Activated naive CD4-positive, alpha-beta T cell treated with anti-CD3 and anti-CD28 coated beads for 36 hours (primary cell): ENCODE measurements around the gene RBM27. TPM values are rescaled to one million over a fixed set of nuclear protein-coding genes. Genes with fewer than 3 reads are reported as not detected.
A peak's percentile ranks its signal among the peaks of the same experiment; 100 is the strongest.
"Not testable (repeated sequence)": the region's sequence is repeated elsewhere in the genome, so short reads cannot be mapped to it uniquely, and the experiment has no call there.

ENCODE experiments used
- CTCF ChIA-PET: fragments of 350-600 bp; sonication (Branson Sonifier 250); formaldehyde crosslinking; loops from one replicate; lab custom pipeline; 2021; ENCODE audit warnings: antibody characterized with exemption; lab: Charles Lee
- DNase-seq: peaks from one replicate; pipeline ENCODE4 v3.0.0-alpha.2; 2020
- H3K27ac Mint-ChIP-seq: one replicate; pipeline ENCODE4 v1.8.0; 2021; ENCODE audit warnings: mild to moderate bottlenecking, mixed read lengths
- H3K27me3 Mint-ChIP-seq: one replicate; pipeline ENCODE4 v1.8.0; 2021; ENCODE audit warnings: low read depth, mixed read lengths
- H3K36me3 Mint-ChIP-seq: one replicate; pipeline ENCODE4 v1.8.0; 2021; ENCODE audit warnings: low read depth, mixed read lengths
- H3K4me1 Mint-ChIP-seq: one replicate; pipeline ENCODE4 v1.8.0; 2021; ENCODE audit warnings: low read depth, mixed read lengths
- H3K4me3 Mint-ChIP-seq: one replicate; pipeline ENCODE4 v1.8.0; 2021; ENCODE audit warnings: mild to moderate bottlenecking, moderate library complexity, mixed read lengths
- H3K9me3 Mint-ChIP-seq: one replicate; pipeline ENCODE4 v1.8.0; 2021; ENCODE audit warnings: mixed read lengths
- intact Hi-C: fragments of 100-400 bp; cut with micrococcal nuclease; formaldehyde crosslinking; loops from one replicate; pipeline ENCODE4 v1.15.1; 2023
- total RNA-seq, 2 experiments: library from RNA; stranded (reverse); gene quantifications; one replicate each; pipeline ENCODE4 v1.2.3, GENCODE V29; 2021

Gene RBM27
- total RNA-seq, 2 experiments from 2014 or later = 14.8 to 18.3 TPM

DNA sequence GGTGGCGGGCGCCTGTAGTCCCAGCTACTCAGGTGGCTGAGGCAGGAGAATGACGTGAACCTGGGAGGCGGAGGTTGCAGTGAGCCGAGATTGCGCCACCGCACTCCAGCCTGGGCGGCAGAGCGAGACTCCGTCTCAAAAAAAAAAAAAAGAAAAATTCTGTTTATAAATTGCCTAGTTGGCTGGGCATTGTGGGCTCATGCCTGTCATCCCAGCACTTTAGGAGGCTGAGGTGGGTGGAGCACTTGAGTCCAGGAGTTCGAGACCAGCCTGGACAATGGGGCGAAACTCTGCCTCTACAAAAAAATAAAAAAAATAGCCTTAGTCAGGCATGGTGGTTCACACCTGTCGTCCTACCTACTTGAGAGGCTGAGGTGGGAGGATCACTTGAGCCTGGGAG is 7.4 kb downstream of the RBM27 start:
- intact Hi-C loops, H3K36me3 Mint-ChIP-seq, DNase-seq, H3K9me3 Mint-ChIP-seq, H3K4me3 Mint-ChIP-seq, H3K27ac Mint-ChIP-seq, H3K27me3 Mint-ChIP-seq: not testable (repeated sequence)
- H3K4me1 Mint-ChIP-seq = peaks cover 47% of the 10 kb centered on the region
- CTCF ChIA-PET = interaction anchor here (0.7 kb wide), 1 partner anchor 75 kb away, joined by 3 read pairs; no protein-coding TSS in a partner anchor

DNA sequence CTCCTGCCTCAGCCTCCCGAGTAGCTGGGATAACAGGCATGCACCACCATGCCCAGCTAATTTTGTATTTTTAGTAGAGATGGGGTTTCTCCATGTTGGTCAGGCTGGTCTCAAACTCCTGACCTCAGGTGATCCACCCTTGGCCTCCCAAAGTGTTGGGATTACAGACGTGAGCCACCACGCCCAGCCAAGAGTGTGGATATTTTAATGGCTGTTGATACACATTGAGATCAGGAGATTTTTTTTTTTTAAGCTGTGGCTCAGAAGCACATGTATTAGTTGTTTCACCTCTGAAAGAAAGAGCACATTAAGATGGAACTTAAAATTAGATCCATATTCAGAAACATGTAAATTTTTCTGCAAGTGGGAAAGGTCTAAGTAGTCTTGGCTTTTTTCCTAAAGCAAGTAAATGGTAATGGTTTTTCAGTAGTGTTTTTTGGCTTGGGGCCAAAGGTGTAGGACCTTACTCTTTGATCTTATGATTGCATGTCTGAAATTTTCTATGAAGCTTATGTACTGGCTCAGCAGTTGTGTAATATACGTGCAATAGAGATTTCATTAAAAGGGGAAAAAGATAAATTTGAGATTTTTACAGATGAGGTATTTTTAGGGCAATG is 9.9 kb downstream of the RBM27 start:
- CTCF ChIA-PET = interaction anchor here (0.7 kb wide), 1 partner anchor 125 kb away, joined by 3 read pairs; the partner anchor contains the start of gene POU4F3
- peaks cover 8% of the 10 kb centered on the region for H3K36me3 Mint-ChIP-seq
- intact Hi-C loops = no loop called here

DNA sequence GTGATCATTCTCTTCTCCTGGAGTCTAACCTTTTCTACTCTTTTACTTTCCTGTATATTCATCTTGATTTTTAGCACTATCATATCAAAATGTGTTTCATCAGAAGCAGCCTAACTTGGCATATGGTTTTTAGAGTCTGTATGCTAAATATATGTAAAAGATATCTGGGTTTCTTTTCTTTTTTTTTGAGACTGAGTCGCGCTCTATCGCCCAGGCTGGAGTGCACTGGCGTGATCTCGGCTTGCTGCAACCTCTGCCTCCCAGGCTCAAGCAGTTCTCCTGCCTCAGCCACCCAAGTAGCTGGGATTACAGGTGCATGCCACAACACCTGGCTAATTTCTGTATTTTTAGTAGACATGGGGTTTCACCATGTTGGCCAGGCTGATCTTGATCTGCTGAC is 11.5 kb downstream of the RBM27 start:
- H3K9me3 Mint-ChIP-seq, DNase-seq, CTCF ChIA-PET, intact Hi-C loops, H3K27ac Mint-ChIP-seq, H3K27me3 Mint-ChIP-seq, H3K4me3 Mint-ChIP-seq: not testable (repeated sequence)
- H3K4me1 Mint-ChIP-seq = peaks cover 41% of the 10 kb centered on the region
- peaks cover 11% of the 10 kb centered on the region for H3K36me3 Mint-ChIP-seq

More for the DNA sequence above, 9.9 kb downstream of the RBM27 start:
- H3K9me3 Mint-ChIP-seq = no peaks in the 10 kb centered on the region
- peaks cover 49% of the 10 kb centered on the region for H3K4me1 Mint-ChIP-seq
- no peak overlapping the region for H3K27ac Mint-ChIP-seq
- H3K27me3 Mint-ChIP-seq = no peaks in the 10 kb centered on the region
- no peak overlapping the region for H3K4me3 Mint-ChIP-seq
- DNase-seq = no peak

DNA sequence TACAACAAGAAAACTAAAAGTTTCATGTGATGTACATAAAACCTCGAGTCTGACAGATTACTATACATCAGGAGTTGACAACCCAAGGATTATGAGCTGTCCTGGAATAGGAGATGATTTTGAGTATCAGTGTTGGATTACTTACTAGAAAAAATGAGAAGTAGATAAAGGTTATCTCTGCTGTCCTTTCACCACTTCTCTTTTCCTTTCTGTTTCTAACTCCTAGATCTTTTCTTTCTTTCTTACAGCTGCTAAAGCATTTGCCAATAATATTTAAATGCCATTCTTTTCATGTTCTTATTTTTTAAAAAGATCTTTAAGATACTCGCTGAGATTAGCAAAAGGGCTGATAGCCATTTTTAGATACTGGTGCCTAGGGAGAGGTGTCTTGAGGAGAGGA is 14.8 kb downstream of the RBM27 start:
- no peak overlapping the region for H3K4me3 Mint-ChIP-seq
- H3K27ac Mint-ChIP-seq = no peak overlapping the region
- no peak for DNase-seq
- intact Hi-C loops = no loop called here
- peaks cover 9% of the 10 kb centered on the region for H3K36me3 Mint-ChIP-seq
- H3K4me1 Mint-ChIP-seq = peaks cover 31% of the 10 kb centered on the region
- CTCF ChIA-PET = no interaction called here
- no peaks in the 10 kb centered on the region for H3K27me3 Mint-ChIP-seq
- H3K9me3 Mint-ChIP-seq = no peaks in the 10 kb centered on the region

DNA sequence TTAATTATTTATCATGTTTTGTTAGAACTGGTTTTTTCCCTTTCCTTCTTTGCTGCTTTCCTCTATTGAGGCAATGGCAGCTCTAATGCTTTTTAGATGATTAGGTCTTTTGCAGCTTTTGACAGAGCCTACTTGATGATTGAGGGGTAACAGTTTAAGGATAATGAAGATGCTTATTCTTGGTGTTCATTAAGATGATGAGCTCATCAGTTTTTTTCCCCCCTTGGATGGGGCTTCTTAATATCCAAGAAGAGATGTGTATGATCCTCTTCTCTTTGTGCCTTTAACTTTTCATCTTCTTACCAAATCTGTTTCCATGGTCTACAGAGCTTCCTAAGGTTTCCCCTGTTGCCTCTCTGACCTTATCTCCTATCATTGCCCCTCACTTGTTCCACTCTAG is 15.8 kb downstream of the RBM27 start:
- Mint-ChIP-seq H3K9me3 (no peaks in the 10 kb centered on the region), H3K4me1 (peaks cover 25% of the 10 kb centered on the region), H3K27me3 (no peaks in the 10 kb centered on the region), H3K27ac (no peak overlapping the region), H3K36me3 (peaks cover 12% of the 10 kb centered on the region), H3K4me3 (no peak overlapping the region)
- no peak for DNase-seq
- intact Hi-C loops = no loop called here
- CTCF ChIA-PET = no interaction called here

DNA sequence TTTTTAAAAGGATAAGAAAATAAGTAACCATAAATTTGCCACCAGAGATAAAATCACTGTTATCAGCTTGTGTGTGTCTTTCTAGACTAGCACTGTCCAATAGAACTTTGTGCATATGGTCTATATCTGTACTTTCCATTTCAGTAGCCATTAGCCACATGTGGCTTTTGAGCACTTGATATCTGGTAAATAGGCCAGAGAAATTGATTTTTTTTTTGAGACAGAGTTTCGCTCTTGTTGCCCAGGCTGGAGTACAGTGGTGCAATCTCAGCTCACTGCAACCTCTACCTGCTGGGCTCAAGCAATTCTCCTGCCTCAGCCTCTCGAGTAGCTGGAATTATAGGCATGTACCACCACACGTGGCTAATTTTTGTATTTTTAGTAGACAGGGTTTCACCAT is 17.8 kb downstream of the RBM27 start:
- peaks cover 15% of the 10 kb centered on the region for H3K4me1 Mint-ChIP-seq
- peaks cover 14% of the 10 kb centered on the region for H3K36me3 Mint-ChIP-seq
- H3K27ac Mint-ChIP-seq = no peak overlapping the region
- no peak overlapping the region for H3K4me3 Mint-ChIP-seq
- intact Hi-C loops = loop anchor here (5.0 kb wide), 1 partner anchor 49 kb away; no protein-coding TSS in a partner anchor
- H3K27me3 Mint-ChIP-seq = no peaks in the 10 kb centered on the region
- no peaks in the 10 kb centered on the region for H3K9me3 Mint-ChIP-seq
- DNase-seq = no peak
- CTCF ChIA-PET = no interaction called here

DNA sequence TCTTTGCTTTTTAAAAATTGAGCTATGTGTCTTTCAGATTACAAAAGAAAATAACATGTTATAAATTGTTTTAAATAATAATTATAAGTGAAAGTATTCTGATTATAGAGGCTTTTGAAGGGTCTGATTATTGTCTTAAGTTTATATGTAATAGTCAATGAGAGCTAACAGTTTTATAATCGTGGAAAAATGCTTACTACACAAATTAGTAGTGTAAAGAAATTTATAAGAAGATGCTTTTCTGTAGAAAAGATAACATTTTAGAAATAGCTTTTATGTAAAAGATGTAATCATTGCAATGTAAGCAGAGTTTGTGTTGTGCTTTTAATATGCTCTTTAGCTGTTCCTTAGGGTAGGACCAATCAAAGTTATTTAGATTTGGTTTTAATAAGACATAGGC is 18.6 kb downstream of the RBM27 start:
- no peak for DNase-seq
- CTCF ChIA-PET = no interaction called here
- Mint-ChIP-seq H3K27ac (no peak overlapping the region), H3K4me1 (peaks cover 12% of the 10 kb centered on the region), H3K36me3 (peaks cover 14% of the 10 kb centered on the region), H3K4me3 (no peak overlapping the region), H3K27me3 (no peaks in the 10 kb centered on the region), H3K9me3 (no peaks in the 10 kb centered on the region)
- intact Hi-C loops = loop anchor here (2.0 to 5.0 kb wide), 2 partner anchors 13 to 50 kb away; no protein-coding TSS in a partner anchor

DNA sequence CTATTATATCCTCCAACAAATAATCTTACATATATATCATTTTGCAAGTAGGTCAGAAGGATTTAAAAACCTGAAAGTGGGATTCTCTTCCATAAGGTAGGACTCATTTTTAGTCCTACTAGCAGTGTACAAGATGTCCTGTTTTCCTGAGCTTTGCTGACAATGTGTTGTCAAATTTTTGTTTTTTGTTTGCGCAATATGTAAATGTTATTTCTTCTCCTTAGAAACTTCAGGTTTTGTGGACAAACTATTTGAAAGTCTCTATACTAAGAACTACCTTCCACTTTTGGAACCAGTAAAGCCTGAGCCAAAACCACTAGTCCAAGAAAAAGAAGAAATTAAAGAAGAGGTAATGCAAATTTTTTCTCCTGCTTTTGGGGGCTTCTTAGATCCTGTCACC is 19.8 kb downstream of the RBM27 start:
- CTCF ChIA-PET = no interaction called here
- DNase-seq = no peak
- H3K27ac Mint-ChIP-seq = no peak overlapping the region
- peaks cover 15% of the 10 kb centered on the region for H3K36me3 Mint-ChIP-seq
- H3K4me3 Mint-ChIP-seq = no peak overlapping the region
- peaks cover 4% of the 10 kb centered on the region for H3K4me1 Mint-ChIP-seq
- no peaks in the 10 kb centered on the region for H3K9me3 Mint-ChIP-seq
- H3K27me3 Mint-ChIP-seq = no peaks in the 10 kb centered on the region
- intact Hi-C loops = loop anchor here (2.0 to 5.0 kb wide), 2 partner anchors 14 to 51 kb away; no protein-coding TSS in a partner anchor

DNA sequence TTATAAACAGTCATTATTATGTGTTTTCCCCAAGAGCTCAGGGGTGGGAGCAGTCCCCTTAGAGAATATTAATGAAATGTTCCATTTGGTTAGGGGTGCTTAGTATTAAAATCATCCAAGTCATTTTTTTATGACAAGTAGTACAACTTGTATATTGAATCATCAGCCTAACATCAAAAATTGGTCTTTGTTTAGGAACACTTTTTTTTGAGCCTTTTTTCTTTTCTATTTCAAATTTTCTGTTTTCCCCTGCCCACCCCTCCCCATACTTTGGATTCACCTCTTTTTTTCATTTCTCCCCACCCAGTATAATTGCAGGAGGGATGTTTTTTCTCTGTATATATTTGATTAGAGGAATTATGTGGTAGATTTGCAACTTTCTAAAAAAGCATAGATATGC is 25.8 kb downstream of the RBM27 start:
- Mint-ChIP-seq H3K4me3 (no peak overlapping the region), H3K27ac (no peak overlapping the region), H3K9me3 (no peaks in the 10 kb centered on the region), H3K36me3 (peaks cover 29% of the 10 kb centered on the region), H3K27me3 (no peaks in the 10 kb centered on the region), H3K4me1 (no peaks in the 10 kb centered on the region)
- intact Hi-C loops = no loop called here
- CTCF ChIA-PET = no interaction called here
- DNase-seq = no peak

DNA sequence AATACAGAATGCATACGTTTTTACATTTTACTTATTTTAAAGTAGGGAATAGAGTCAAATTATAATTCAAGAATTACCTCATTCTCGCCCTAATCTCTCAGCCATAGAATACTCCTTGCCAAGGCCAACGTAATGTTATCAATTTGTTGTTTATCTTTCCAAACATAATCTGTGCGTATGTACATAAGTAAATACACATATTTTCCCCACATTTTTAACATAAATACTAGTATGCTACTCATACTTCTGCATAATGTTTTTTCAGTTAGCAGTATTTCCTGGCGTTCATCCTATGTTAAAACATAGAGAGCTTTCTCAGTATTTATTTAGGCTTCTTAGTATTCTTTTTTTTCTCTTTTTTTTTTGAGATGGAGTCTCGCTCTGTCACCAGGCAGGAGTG is 28.8 kb downstream of the RBM27 start:
- no peak for DNase-seq
- CTCF ChIA-PET = no interaction called here
- Mint-ChIP-seq H3K36me3 (peaks cover 35% of the 10 kb centered on the region), H3K4me3 (no peak overlapping the region), H3K27me3 (no peaks in the 10 kb centered on the region), H3K9me3 (no peaks in the 10 kb centered on the region), H3K4me1 (no peaks in the 10 kb centered on the region), H3K27ac (no peak overlapping the region)
- intact Hi-C loops = no loop called here

DNA sequence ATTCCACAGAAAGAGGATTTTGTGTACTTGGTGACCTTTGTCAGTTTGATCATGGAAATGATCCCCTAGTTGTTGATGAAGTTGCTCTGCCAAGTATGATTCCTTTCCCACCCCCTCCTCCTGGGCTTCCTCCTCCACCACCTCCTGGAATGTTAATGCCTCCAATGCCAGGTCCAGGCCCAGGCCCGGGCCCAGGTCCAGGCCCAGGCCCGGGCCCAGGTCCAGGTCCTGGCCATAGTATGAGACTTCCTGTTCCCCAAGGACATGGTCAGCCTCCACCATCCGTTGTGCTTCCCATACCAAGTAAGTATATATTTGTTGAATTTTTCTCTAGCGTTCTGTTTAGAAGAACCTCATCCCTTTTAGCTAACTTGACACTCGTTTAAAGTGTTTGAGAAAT is 30.0 kb downstream of the RBM27 start:
- peaks cover 40% of the 10 kb centered on the region for H3K36me3 Mint-ChIP-seq

DNA sequence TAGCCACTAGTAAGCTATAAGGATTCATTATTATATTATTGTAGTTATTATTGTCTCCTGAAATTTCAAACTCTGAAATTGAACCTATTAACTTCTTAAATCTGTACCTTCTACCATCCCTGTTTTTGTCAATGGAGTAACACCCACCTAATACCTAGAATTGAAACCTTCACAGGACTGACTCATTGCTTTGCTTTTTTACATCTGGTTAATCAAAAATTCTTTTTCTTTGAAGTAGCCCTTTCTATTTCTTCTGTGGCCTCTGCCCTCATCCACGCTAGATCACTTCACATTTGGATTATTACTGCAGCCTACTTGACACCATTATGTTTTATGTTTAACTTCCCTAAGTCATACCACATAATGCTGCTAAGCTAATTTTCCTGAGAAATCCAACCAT is 35.6 kb downstream of the RBM27 start:
- Mint-ChIP-seq H3K36me3 (peaks cover 29% of the 10 kb centered on the region), H3K27ac (no peak overlapping the region), H3K4me1 (peaks cover 8% of the 10 kb centered on the region), H3K9me3 (no peaks in the 10 kb centered on the region), H3K27me3 (no peaks in the 10 kb centered on the region), H3K4me3 (no peak overlapping the region)
- CTCF ChIA-PET = interaction anchor here (1.1 kb wide), 1 partner anchor 108 kb away, joined by 3 read pairs; no protein-coding TSS in a partner anchor
- intact Hi-C loops = loop anchor here (1.0 kb wide), 2 partner anchors 33 to 57 kb away; partner anchors contain the start of gene LARS1
- DNase-seq = peak; percentile 11

More for the DNA sequence above, 30.0 kb downstream of the RBM27 start:
- Mint-ChIP-seq H3K27me3 (no peaks in the 10 kb centered on the region), H3K4me3 (no peak overlapping the region), H3K9me3 (no peaks in the 10 kb centered on the region), H3K4me1 (peaks cover 2% of the 10 kb centered on the region), H3K27ac (no peak overlapping the region)
- CTCF ChIA-PET = no interaction called here
- intact Hi-C loops = no loop called here
- DNase-seq = no peak

DNA sequence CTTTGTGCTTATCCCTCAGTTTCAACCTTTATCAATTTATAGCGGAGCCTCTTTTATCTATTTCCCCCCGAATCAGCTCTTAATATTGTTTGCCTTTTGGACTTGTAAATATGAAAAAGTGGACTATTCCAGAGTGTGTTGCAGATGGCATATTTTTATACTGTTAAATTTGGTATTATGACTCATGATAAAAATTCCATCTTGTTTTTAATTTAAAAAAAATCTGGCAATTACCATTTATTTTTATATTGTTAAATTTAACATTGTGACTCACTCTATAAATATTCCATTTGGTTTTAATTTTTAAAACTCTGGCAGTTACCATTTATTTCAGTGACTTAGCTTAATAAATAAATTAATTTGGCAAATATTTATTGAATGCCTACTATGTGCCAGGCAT is 37.5 kb downstream of the RBM27 start:
- no peaks in the 10 kb centered on the region for H3K9me3 Mint-ChIP-seq
- H3K27ac Mint-ChIP-seq = no peak overlapping the region
- peaks cover 34% of the 10 kb centered on the region for H3K36me3 Mint-ChIP-seq
- intact Hi-C loops = no loop called here
- no peak overlapping the region for H3K4me3 Mint-ChIP-seq
- CTCF ChIA-PET = interaction anchor here (0.6 kb wide), 1 partner anchor 14 kb away, joined by 3 read pairs; no protein-coding TSS in a partner anchor
- no peak for DNase-seq
- H3K27me3 Mint-ChIP-seq = no peaks in the 10 kb centered on the region
- peaks cover 10% of the 10 kb centered on the region for H3K4me1 Mint-ChIP-seq
